NCI-H2227 (cell line): ENCODE data around the gene PRSS21.

Experiments
- DNase-seq: peaks from one replicate; lab custom pipeline; 2025; ENCODE audit not compliant: unreplicated experiment; lab: John Stamatoyannopoulos, UW

PRSS21 gene

GRCh38 chr16:2825049-2825742 is 8.2 kb downstream of the PRSS21 start:
- DNase-seq, result no peak

DNA sequence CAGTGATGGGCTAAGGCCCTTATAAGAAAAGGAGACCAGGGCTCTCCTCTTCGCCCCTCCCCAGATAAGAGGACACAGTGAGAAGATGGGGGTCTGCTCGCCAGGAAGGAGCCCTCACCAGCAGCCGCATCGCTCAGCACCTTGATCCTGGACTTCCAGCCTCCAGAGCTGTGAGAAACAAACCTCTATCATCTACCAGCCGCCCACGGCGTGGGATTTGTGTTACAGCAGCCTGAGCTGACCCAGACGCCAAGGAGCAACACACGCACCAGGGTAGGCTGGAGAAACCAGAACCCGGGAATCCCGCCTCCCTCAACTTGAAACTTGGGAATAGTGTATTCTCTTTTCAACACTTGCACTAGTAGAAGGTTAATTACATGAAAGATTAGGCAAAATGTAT is 8.9 kb downstream of the PRSS21 start:
- DNase-seq, result no peak

DNA sequence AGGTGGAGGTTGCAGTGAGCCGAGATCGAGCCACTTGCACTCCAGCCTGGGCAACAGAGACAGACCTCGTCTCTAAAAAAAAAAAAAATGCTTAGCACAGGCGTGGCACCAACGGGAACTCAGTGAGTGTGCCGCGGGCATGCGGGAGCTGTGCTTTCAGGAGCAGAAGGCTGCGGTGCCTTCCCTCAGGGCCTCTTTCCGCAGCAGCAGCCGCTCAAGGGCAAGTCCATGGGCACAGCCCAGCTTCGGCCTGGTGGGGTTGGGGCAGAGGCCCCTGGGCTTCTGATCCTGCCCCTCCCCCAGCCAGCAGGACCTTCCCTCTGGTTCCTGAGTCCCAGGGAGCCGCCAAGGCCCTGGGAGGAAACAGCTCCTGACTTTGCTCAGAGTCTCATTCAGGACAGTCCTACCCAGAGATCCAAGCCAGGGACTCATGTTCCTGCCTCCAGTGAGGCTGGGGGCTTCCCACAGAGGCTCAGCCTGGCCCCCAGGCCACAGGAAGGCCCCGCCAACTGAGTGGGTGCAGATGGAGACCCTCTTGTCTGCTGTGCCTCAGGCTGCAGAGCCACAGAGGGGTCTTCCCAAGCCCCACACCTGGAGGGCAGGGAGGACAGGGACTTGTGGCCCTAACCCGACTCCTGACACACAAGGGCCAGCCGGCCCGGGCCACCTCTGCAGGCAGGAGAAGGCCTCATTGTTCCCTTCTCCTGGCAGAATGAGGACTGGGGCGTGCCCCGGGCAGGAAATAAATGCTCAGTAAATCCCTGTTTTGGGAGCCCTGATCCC is 9.7 kb downstream of the PRSS21 start:
- DNase-seq, result no peak

DNA sequence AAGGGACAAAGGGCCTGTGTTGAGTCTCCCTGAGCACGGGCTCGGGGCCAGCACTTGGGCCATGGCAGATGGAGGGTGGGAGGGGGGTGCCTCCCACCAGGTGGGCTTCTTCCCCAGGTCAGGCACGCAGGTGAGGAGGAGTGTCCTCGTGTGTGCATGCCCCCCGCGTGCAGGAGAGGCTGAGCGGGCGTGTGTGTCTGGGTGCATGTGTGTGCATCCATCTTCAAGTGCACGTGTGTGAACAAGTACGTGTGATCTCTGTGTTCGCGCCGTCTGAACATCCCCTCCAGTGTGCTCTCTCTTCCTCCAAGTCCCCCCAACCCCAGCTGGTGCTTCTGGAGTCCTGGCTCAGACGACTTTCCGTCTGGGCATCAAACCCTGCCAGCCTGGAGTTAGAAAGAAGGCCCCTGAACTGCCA is 10.3 kb downstream of the PRSS21 start:
- DNase-seq, result no peak

DNA sequence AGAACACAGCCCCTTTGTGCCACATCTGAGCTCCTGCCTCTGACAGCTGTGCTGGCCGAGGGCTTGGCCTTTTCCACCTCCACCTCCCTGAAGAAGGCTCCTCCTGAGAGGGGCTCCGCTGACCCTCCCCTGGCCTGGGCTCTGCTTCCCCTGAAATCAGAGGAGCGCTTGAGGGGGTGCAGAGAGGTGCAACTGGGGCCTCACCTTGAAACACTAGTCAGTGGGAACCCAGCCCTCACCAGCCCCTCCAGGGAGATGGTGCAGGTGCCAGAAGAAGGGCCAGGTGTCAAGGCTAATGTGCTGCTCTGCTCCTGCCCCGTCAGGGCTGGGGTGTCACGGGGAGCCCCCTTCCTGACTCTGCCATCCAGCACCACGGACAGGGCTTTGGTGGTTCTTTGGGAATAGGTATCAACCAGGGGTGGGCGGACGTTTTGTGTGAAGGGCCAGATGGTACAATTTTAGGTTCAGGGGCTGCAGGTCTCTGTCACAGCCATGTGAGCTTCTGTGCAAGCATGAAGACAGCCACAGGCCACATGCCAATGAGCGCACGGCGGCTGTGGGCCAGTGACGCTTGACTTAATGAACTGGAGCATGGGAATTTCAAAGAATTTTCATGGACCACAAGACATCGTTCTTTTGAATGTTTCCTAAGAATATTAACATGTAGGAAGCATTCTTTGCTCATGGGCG is 10.9 kb downstream of the PRSS21 start:
- no peak for DNase-seq

DNA sequence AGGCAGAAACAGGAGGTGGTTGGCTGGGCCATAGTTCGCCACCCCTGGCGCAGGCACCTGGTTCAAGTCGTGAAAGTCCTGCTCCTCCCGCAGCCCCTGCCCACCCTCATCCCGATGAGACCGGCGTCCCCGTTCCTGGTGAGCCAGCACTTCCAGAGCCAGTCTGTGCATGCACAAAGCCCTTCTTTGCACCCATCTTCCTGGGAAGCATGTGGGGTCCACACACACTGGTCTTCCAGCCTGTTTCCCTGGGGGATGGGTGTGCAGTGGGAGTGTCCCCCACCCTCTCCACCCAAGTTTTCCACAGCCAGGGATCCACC is 11.4 kb downstream of the PRSS21 start:
- no peak for DNase-seq

DNA sequence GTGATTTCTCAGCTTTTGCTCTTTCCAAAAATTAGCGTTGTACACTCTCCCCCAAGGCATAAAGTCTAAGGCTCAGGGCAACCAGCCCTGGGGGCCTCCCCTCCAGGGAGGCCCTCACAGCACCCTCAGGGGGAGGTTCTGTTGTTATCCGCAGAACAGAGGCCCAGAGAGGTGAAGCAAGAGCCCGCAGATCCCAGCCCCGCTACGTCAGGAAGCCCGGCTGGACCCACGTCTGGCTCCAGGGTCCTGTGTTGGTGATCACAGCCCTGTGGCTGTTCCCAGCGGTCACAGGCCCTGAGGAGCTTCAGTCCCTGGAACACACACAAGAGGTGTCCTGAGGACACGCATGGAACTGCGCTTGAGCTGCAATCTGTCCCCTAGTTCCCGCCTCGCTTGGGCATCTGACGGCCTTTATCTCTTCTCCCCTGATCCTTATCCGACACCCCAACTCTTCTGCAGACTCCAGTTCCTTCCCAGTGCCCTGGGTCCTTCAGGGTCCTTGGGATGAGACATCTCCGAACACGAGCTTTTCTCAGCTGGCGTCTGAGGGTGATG is 11.9 kb downstream of the PRSS21 start:
- no peak for DNase-seq

GRCh38 chr16:2829501-2830354 is 12.7 kb downstream of the PRSS21 start, which contains the start of gene ZG16B:
TSS of gene ZG16B (plus strand) at chr16:2830303. CDS start at chr16:2830442, 139 bp downstream.
- no peak for DNase-seq

DNA sequence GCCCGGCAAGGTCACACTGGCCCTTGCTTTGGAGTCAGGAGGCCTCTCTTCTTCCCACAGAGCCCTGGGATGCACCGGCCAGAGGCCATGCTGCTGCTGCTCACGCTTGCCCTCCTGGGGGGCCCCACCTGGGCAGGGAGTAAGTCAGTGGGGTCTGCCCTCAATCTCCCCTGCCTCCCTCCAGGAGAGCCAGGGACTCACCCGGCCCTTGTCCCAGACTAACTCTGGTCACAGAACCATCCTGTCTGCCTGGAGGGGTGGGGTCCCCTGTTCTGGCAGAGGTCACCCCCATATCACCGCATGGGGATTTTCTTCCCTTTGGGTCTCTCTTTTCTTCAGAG is 13.3 kb downstream of the PRSS21 start:
- DNase-seq, result no peak

- no peak for DNase-seq
Observed at GRCh38 chr16:2831203-2831602, 14.2 kb downstream of the PRSS21 start.

DNA sequence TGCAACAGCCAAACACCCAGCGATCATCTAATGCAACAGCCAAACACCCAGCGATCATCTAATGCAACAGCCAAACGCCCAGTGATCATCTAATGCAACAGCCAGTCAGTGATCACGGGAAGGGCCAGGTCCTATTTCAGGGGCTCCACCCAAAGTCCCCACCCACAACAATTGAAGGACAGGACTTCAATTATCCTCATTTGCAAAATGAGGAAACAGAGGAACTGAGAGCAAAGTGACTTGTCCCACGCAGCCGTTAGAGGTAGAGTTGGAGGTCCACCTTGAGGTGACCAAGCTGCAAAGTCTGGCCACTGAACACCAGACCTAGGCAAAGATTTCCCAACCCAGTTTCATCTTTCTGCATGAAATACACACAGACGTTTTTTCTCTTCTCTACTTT is 16.7 kb downstream of the PRSS21 start:
- DNase-seq, result no peak

DNA sequence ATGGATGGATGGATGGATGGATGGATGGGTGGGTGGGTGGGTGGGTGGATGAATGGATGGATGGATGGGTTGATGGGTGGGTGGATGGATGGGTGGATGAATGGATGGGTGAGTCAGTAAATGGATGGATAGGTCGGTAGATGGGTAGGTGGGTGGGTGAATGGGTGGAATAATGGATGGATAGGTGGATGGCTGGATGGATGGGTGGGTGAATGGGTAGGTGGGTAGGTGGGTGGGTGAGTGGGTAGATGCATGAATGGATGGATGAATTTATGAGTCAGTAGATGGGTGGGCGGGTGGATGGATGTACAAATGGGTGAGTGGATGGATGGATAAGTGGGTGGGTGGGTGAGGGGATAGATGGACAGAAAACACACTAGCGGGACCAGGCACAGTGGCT is 17.9 kb downstream of the PRSS21 start:
- DNase-seq, result no peak

GRCh38 chr16:2835638-2836493 is 18.8 kb downstream of the PRSS21 start:
- no peak for DNase-seq

DNA sequence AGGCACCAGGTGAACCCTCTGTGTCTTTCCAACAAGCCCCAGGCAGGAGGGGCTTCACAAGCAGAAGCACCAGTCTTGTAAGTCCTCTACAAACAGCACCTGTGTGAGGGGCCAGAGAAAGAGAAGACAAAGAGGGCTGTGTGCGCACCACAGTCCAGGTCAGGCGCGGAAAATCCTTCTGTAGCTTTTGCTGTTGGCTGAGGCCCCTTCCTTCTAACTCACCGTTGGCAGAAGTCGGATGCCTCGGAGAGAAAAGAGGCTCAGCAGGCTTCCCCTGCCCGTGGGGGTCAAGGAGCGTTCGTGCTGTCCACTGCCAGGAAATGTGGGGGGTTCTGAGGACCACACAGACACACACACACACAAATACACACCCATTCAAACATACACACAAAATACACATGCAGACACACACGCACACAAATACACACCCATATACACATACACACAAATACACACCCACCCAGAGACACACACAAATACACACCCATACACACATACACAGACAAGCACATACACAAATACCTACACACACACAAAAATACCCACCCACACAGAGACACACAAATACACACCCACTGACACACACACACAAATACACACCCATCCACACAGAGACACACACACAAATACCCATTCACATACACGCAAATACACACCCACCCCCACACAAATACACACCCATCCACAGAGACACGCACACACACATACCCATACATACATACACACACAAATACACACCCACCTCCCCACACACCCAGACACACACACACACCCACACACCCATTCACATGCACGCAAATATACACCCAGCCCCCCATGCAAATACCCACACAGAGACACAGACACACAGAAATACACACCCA is 19.8 kb downstream of the PRSS21 start:
- DNase-seq, result no peak

DNA sequence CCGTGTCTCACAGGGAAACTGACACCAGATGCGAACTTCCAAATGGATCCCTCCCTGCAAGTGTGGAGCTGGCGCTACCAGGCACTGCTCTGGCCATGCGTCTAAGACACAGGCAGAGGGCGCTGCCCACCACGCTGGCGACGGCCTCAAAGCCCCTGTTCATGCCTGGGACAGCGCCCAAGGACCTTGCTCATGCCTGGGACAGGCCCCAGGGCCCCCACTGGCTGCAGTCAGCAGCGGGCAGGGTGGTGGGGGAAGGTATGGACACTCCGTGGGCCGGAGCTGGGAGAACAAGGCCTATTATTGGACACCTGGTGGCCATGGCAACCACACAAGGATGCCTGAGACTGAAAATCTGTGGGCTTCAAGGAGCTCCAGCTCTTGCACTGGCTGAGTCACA is 21.9 kb downstream of the PRSS21 start:
- DNase-seq, result peak; percentile 84

DNA sequence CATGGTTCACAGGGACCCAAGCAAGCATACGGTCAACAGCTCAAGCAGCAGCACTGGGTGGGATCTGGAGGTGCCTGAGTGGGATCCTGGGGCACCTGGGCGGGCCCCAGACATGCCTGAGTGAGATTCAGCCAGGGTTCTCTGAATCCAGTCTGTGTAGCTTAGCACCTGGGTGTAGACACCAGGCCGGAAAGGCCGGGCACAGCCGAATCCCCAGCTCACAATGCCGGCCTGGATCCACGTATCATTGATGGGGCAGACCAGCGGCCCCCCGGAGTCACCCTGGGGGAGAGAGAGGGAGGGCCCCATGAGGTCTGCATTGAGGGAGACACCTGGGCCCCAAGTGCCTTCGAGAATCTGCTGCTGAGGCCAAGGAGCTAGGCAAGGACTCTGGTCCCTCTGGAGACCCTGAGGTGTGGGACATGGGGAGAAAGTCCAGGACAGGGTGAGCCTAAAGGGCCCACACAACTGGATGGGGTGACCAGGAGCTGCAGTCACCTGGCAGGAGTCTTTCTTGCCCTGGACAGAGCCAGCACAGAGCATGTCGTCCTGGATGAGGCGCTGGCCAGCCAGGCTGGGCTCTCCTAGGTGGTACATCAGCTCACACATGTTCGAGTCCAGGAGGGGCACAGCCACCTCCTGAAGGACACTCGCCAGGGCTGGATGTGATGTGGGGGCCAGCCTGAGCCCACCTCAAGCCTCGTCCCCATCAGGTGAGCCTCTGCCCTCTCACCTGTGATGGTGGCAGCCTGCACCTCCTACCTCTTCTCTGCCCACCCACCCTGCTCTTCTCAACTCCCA is 22.8 kb downstream of the PRSS21 start:
- DNase-seq, result no peak

DNA sequence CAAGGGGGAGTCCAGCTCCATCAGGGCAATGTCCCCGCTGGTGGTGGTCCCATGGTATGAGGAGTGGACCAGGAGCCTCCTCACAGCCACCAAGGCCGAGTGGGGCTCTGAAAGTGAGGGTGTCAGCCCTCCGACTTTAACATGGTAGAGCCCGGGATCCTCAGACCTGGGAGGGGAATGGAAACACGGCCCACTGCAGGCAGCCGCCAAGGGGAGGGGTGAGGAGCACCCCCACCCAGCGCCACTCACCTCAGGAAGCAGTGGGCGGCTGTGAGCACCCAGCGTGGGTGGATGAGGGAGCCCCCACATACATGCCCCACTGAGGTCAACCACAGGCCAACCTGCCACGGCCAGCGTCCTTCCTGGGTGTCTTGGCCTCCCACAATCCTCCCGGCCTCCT is 23.9 kb downstream of the PRSS21 start:
- DNase-seq, result no peak

GRCh38 chr16:2841606-2842339 is 24.7 kb downstream of the PRSS21 start:
- no peak for DNase-seq
